HEK293 (cell line): Measurements from ENCODE around the gene COL19A1.

ENCODE experiments used
- CTCF ChIA-PET: fragments of 350-600 bp; formaldehyde crosslinking; extraction: SDS; loops from one replicate; lab custom pipeline; 2021; ENCODE audit warnings: antibody characterized with exemption; lab: Yijun Ruan, JAX
- POLR2A ChIA-PET: fragments of 300-600 bp; formaldehyde crosslinking; extraction: SDS; loops from one replicate; lab custom pipeline; 2020; ENCODE audit warnings: antibody characterized with exemption, inconsistent platforms; lab: Yijun Ruan, JAX
- H3K27ac ChIP-seq: fragments of 200-500 bp; sonication (Bioruptor generic); 2 replicates; pipeline ENCODE4 v1.5.1; 2014; ENCODE audit warnings: low read depth, low read length, control low read depth, inconsistent platforms; ENCODE audit errors: extremely low read depth
- H3K36me3 ChIP-seq, 2 experiments: fragments of 200-500 bp in 1 of 2; sonication (Bioruptor generic) in 1 of 2; 1 replicate in 1 of 2; 2 replicates in 1 of 2; pipeline ENCODE4 v1.5.1; 2014 to 2017; ENCODE audit warnings: inconsistent platforms in 2 of 2, low read length in 2 of 2; ENCODE audit not compliant: control insufficient read depth in 2 of 2, insufficient read depth in 1 of 2
- H3K4me1 ChIP-seq: fragments of 200-500 bp; sonication (Bioruptor generic); 2 replicates; pipeline ENCODE4 v1.5.1; 2014; ENCODE audit warnings: mild to moderate bottlenecking, low read length, inconsistent platforms; ENCODE audit not compliant: control insufficient read depth, insufficient read depth
- H3K4me3 ChIP-seq: 2 replicates; pipeline ENCODE4 v1.5.1; 2011; ENCODE audit warnings: low read depth, mild to moderate bottlenecking, control low read depth, low read length, moderate library complexity
- H3K9me3 ChIP-seq: fragments of 200-500 bp; sonication (Bioruptor generic); 2 replicates; pipeline ENCODE4 v1.5.1; 2014; ENCODE audit warnings: low read depth, low read length, inconsistent platforms; ENCODE audit not compliant: control insufficient read depth, insufficient read depth
- HOXD13 ChIP-seq: sonication (generic); formaldehyde crosslinking; IDR thresholded peaks from 2 replicates; pipeline ENCODE4 v1.8.0; 2022; ENCODE audit warnings: missing genetic modification reagents, borderline replicate concordance
- MZF1 ChIP-seq: fragments of 450-650 bp; formaldehyde crosslinking; IDR thresholded peaks from 2 replicates; pipeline ENCODE4 v1.5.1; 2017; ENCODE audit warnings: missing biosample characterization, missing genetic modification characterization, borderline replicate concordance
- ZBTB49 ChIP-seq: fragments of 450-650 bp; formaldehyde crosslinking; IDR thresholded peaks from 2 replicates; pipeline ENCODE4 v1.5.1; 2016; ENCODE audit warnings: missing biosample characterization, missing genetic modification characterization, low read depth
- ZBTB7A ChIP-seq: fragments of 450-650 bp; formaldehyde crosslinking; IDR thresholded peaks from 2 replicates; pipeline ENCODE4 v1.5.1; 2016; ENCODE audit warnings: low read depth, missing biosample characterization, missing genetic modification characterization
- ZFP37 ChIP-seq: fragments of 450-650 bp; formaldehyde crosslinking; IDR thresholded peaks from 2 replicates; pipeline ENCODE4 v1.5.1; 2016; ENCODE audit warnings: missing biosample characterization, missing genetic modification characterization
- ZFP41 ChIP-seq: fragments of 450-650 bp; formaldehyde crosslinking; IDR thresholded peaks from 2 replicates; pipeline ENCODE4 v1.5.1; 2016; ENCODE audit warnings: missing biosample characterization, missing genetic modification characterization, borderline replicate concordance
- ZNF121 ChIP-seq: fragments of 450-650 bp; formaldehyde crosslinking; IDR thresholded peaks from 2 replicates; pipeline ENCODE4 v1.5.1; 2016; ENCODE audit warnings: missing biosample characterization, missing genetic modification characterization
- ZNF132 ChIP-seq: fragments of 450-650 bp; formaldehyde crosslinking; IDR thresholded peaks from 2 replicates; pipeline ENCODE4 v1.5.1; 2017; ENCODE audit warnings: missing biosample characterization, missing genetic modification characterization, borderline replicate concordance
- ZNF2 ChIP-seq: fragments of 450-650 bp; formaldehyde crosslinking; IDR thresholded peaks from 2 replicates; pipeline ENCODE4 v1.5.1; 2016; ENCODE audit warnings: missing biosample characterization, missing genetic modification characterization
- ZNF280D ChIP-seq: fragments of 450-650 bp; formaldehyde crosslinking; IDR thresholded peaks from 2 replicates; pipeline ENCODE4 v1.5.1; 2016; ENCODE audit warnings: missing biosample characterization, missing genetic modification characterization
- ZNF354C ChIP-seq: fragments of 450-650 bp; formaldehyde crosslinking; IDR thresholded peaks from 2 replicates; pipeline ENCODE4 v1.5.1; 2016; ENCODE audit warnings: missing biosample characterization, missing genetic modification characterization, low read depth, borderline replicate concordance
- ZNF37A ChIP-seq: fragments of 450-650 bp; IDR thresholded peaks from 2 replicates; pipeline ENCODE4 v1.5.1; 2018; ENCODE audit warnings: missing biosample characterization, missing genetic modification characterization
- ZNF391 ChIP-seq: fragments of 450-650 bp; formaldehyde crosslinking; IDR thresholded peaks from 2 replicates; pipeline ENCODE4 v1.5.1; 2016; ENCODE audit warnings: low read depth, missing biosample characterization, missing genetic modification characterization, borderline replicate concordance
- ZNF521 ChIP-seq: fragments of 450-650 bp; formaldehyde crosslinking; IDR thresholded peaks from 2 replicates; pipeline ENCODE4 v1.5.1; 2017; ENCODE audit warnings: missing biosample characterization, mild to moderate bottlenecking, missing genetic modification characterization
- ZNF560 ChIP-seq: fragments of 450-650 bp; formaldehyde crosslinking; IDR thresholded peaks from 2 replicates; pipeline ENCODE4 v1.5.1; 2017; ENCODE audit warnings: missing biosample characterization, missing genetic modification characterization, borderline replicate concordance
- ZNF571 ChIP-seq: fragments of 450-650 bp; formaldehyde crosslinking; IDR thresholded peaks from 2 replicates; pipeline ENCODE4 v1.5.0; 2017; ENCODE audit warnings: missing biosample characterization, missing genetic modification characterization
- ZNF600 ChIP-seq: fragments of 450-650 bp; formaldehyde crosslinking; IDR thresholded peaks from 2 replicates; pipeline ENCODE4 v1.5.1; 2016; ENCODE audit warnings: missing biosample characterization, missing genetic modification characterization
- ZNF624 ChIP-seq: fragments of 450-650 bp; formaldehyde crosslinking; IDR thresholded peaks from 2 replicates; pipeline ENCODE4 v1.5.1; 2017; ENCODE audit warnings: missing biosample characterization, missing genetic modification characterization
- ZNF747 ChIP-seq: fragments of 450-650 bp; formaldehyde crosslinking; IDR thresholded peaks from 2 replicates; pipeline ENCODE4 v1.5.1; 2016; ENCODE audit warnings: missing biosample characterization, missing genetic modification characterization
- ZNF777 ChIP-seq: fragments of 450-650 bp; formaldehyde crosslinking; IDR thresholded peaks from 2 replicates; pipeline ENCODE4 v1.5.1; 2017; ENCODE audit warnings: missing biosample characterization, missing genetic modification characterization, borderline replicate concordance
- ZNF792 ChIP-seq: fragments of 450-650 bp; formaldehyde crosslinking; IDR thresholded peaks from 2 replicates; pipeline ENCODE4 v1.5.1; 2016; ENCODE audit warnings: missing biosample characterization, missing genetic modification characterization
- ZSCAN5A ChIP-seq: fragments of 450-650 bp; formaldehyde crosslinking; IDR thresholded peaks from 2 replicates; pipeline ENCODE4 v1.5.1; 2016; ENCODE audit warnings: missing biosample characterization, missing genetic modification characterization

The COL19A1 gene

GRCh38 chr6:70136996-70137395 lies 270.6 kb downstream of the COL19A1 start:
- no peak overlapping the region for H3K27ac ChIP-seq
- H3K36me3 ChIP-seq, result no peaks in the 10 kb centered on the region
- TF ChIP-seq ZNF2 (tag by site-specific recombination) (no peak), MZF1 (tag by site-specific recombination) (no peak), ZNF121 (no peak), ZNF37A (tag by site-specific recombination) (no peak), ZNF571 (tag by site-specific recombination) (no peak), ZNF747 (tag by site-specific recombination) (no peak), ZNF560 (no peak), ZNF777 (tag by site-specific recombination) (no peak), ZFP41 (tag by site-specific recombination) (no peak)
- H3K4me1 ChIP-seq, result no peaks in the 10 kb centered on the region
- ChIA-PET CTCF (interaction anchor here (0.6 to 3.2 kb wide), 2 partner anchors 29 to 392 kb away, joined by 3 to 12 read pairs; no protein-coding TSS in a partner anchor), POLR2A (no interaction called here)
- H3K4me3 ChIP-seq, result no peak overlapping the region
- H3K9me3 ChIP-seq, result no peaks in the 10 kb centered on the region

- POLR2A ChIA-PET, result no interaction called here
- H3K27ac ChIP-seq, result no peak overlapping the region
- CTCF ChIA-PET, result no interaction called here
Measured at GRCh38 chr6:70140496-70140895, 274.1 kb downstream of the COL19A1 start.

More at GRCh38 chr6:70140496-70140895, 274.1 kb downstream of the COL19A1 start:
- H3K4me3 ChIP-seq, result no peak overlapping the region
- TF ChIP-seq ZBTB7A (tag by site-specific recombination) (no peak), ZSCAN5A (tag by site-specific recombination) (no peak), ZNF280D (no peak), ZNF132 (tag by site-specific recombination) (no peak), ZFP37 (tag by site-specific recombination) (no peak), ZNF521 (no peak), HOXD13 (CRISPR knock-in tag) (no peak), ZNF354C (tag by site-specific recombination) (no peak), ZBTB49 (no peak), ZNF600 (tag by site-specific recombination) (no peak), ZNF792 (tag by site-specific recombination) (no peak), ZNF391 (tag by site-specific recombination) (no peak), ZNF624 (tag by site-specific recombination) (no peak)
- TF ChIP-seq, all 188 proteins: peak for 0
- no peaks in the 10 kb centered on the region for H3K9me3 ChIP-seq
- H3K4me1 ChIP-seq, result no peaks in the 10 kb centered on the region
- no peaks in the 10 kb centered on the region for H3K36me3 ChIP-seq
